A673 (cell line): ENCODE data around the gene ASXL1.

Experiments
- CTCF ChIP-seq: fragments of 300-800, 200-600 bp; sonication (generic); conservative IDR thresholded peaks from 2 replicates; pipeline ENCODE4 v1.5.1; 2017; ENCODE audit warnings: low read depth, mild to moderate bottlenecking, antibody characterized with exemption, low read length, moderate library complexity, mixed read lengths
- EZH2 ChIP-seq: fragments of 200-600 bp; sonication (generic); IDR thresholded peaks from 2 replicates; pipeline ENCODE4 v1.6.1; 2017; ENCODE audit warnings: borderline replicate concordance, low read depth, mild to moderate bottlenecking, mixed read lengths, antibody characterized with exemption, low read length; ENCODE audit not compliant: poor library complexity, severe bottlenecking

GRCh38 chr20:32365564-32365963, 7.4 kb downstream of the ASXL1 start:
- no peak for TF ChIP-seq CTCF
- TF ChIP-seq EZH2: no peak
